ENCODE results near the gene SGPL1. TPM values are rescaled to one million over a fixed set of nuclear protein-coding genes. Genes with fewer than 3 reads are reported as not detected.

Gene SGPL1
- total RNA-seq, 6 experiments from 2014 or later, result 22.4 to 30.9 (median 26.0) TPM

DNA sequence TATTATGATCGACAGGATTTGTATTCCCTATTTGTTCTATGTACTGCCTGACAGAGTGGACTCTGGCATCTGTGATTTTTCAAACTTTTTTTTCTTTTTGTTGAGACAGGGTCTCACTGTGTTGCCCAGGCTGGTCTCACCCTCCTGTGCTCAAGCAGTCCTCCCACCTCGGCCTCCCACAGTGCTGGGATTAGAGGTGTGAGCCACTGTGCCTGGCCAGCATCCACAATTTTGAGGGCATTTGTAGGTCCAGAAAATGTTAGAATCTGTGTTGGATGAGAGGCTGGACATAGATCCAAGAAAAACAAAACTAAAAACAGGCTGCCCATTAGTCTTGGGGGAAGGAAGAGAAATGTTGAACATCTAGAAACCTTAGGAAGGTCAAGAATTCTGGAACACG lies 34.3 kb downstream of the SGPL1 start:
- no peak for DNase-seq
- no peak for TF ChIP-seq CTCF (IDR thresholded peaks at IDR 0.05)
- peak overlapping the region; percentile 79 for H3K27ac Mint-ChIP-seq

GRCh38 chr10:70851597-70852475 lies 36.1 kb downstream of the SGPL1 start:
- no peaks in the 10 kb centered on the region for H3K9me3 Mint-ChIP-seq
- peaks cover 36% of the 10 kb centered on the region for H3K4me1 Mint-ChIP-seq (ENCODE audit: low read depth)
- no peaks in the 10 kb centered on the region for H3K27me3 Mint-ChIP-seq (ENCODE audit: insufficient read depth)
- H3K4me3 Mint-ChIP-seq, result no peak overlapping the region
- DNase-seq, result no peak
- H3K36me3 Mint-ChIP-seq (ENCODE audit: low read depth), result peaks cover 20% of the 10 kb centered on the region
- no peak for TF ChIP-seq CTCF (IDR thresholded peaks at IDR 0.05)
- H3K27ac Mint-ChIP-seq, result no peak overlapping the region

More for the DNA sequence above, 34.3 kb downstream of the SGPL1 start:
- H3K36me3 Mint-ChIP-seq (ENCODE audit: low read depth), result peaks cover 23% of the 10 kb centered on the region
- no peaks in the 10 kb centered on the region for H3K9me3 Mint-ChIP-seq
- H3K4me1 Mint-ChIP-seq (ENCODE audit: low read depth), result peaks cover 45% of the 10 kb centered on the region
- H3K27me3 Mint-ChIP-seq (ENCODE audit: insufficient read depth), result no peaks in the 10 kb centered on the region
- H3K4me3 Mint-ChIP-seq, result peak overlapping the region; percentile 57

DNA sequence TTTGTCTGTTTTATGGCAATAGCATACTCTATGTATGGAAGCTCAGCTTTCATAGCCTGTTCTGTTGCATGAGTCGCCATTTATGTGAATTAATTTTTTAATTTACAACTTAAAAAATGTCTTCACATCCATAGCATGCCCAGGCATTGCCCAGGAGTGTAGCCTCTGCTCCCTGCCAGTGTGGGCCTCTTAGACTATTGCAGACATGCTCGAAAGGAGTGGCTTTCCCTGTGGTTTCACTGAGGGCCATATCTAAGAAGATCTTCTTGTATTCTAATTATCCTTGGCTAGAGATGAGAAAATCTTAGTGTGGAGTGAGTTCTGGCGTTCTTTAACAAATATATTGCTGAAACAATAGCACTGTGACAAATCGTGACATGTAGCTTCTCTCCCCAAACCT lies 37.3 kb downstream of the SGPL1 start:
- Mint-ChIP-seq H3K4me3 (no peak overlapping the region), H3K27me3 (ENCODE audit: insufficient read depth) (no peaks in the 10 kb centered on the region), H3K36me3 (ENCODE audit: low read depth) (peaks cover 20% of the 10 kb centered on the region), H3K4me1 (ENCODE audit: low read depth) (peaks cover 27% of the 10 kb centered on the region), H3K9me3 (no peaks in the 10 kb centered on the region), H3K27ac (no peak overlapping the region)
- no peak for DNase-seq
- TF ChIP-seq CTCF (IDR thresholded peaks at IDR 0.05), result no peak

- DNase-seq, result no peak
- no peak for TF ChIP-seq CTCF (IDR thresholded peaks at IDR 0.05)
- Mint-ChIP-seq H3K4me3 (no peak overlapping the region), H3K27me3 (ENCODE audit: insufficient read depth) (no peaks in the 10 kb centered on the region), H3K27ac (no peak overlapping the region), H3K9me3 (no peaks in the 10 kb centered on the region), H3K4me1 (ENCODE audit: low read depth) (peaks cover 25% of the 10 kb centered on the region), H3K36me3 (ENCODE audit: low read depth) (peaks cover 22% of the 10 kb centered on the region)
These were observed 37.7 kb downstream of the SGPL1 start for GRCh38 chr10:70853457-70853856.

GRCh38 chr10:70856454-70856853 lies 40.7 kb downstream of the SGPL1 start:
- no peaks in the 10 kb centered on the region for H3K4me1 Mint-ChIP-seq (ENCODE audit: low read depth)
- peaks cover 25% of the 10 kb centered on the region for H3K36me3 Mint-ChIP-seq (ENCODE audit: low read depth)
- H3K27ac Mint-ChIP-seq, result no peak overlapping the region
- no peaks in the 10 kb centered on the region for H3K27me3 Mint-ChIP-seq (ENCODE audit: insufficient read depth)
- no peak for TF ChIP-seq CTCF (IDR thresholded peaks at IDR 0.05)
- no peaks in the 10 kb centered on the region for H3K9me3 Mint-ChIP-seq
- no peak for DNase-seq
- no peak overlapping the region for H3K4me3 Mint-ChIP-seq
